Epithelial cell of proximal tubule (primary cell): ENCODE data around the gene RPP38. TPM values are rescaled to one million over a fixed set of nuclear protein-coding genes. Genes with fewer than 3 reads are reported as not detected.

Source experiments
- DNase-seq: peaks from one replicate; pipeline ENCODE4 v3.0.0-alpha.2; 2011; ENCODE audit warnings: low read depth
- H3K4me3 ChIP-seq: 2 replicates; pipeline ENCODE4 v1.5.1; 2011; ENCODE audit warnings: low read depth, mild to moderate bottlenecking, low read length
- CTCF ChIP-seq: conservative IDR thresholded peaks from 2 replicates; pipeline ENCODE4 v1.5.1; 2012; ENCODE audit warnings: low read depth, mild to moderate bottlenecking, low read length
- total RNA-seq: library from RNA; depleted of rRNA; stranded (reverse); fragments of >200 nt; gene quantifications from 2 replicates; pipeline ENCODE4 v1.2.3, GENCODE V29; 2015

The RPP38 gene
- total RNA-seq, 1 donor from 2014 or later, result 26.1 TPM

GRCh38 chr10:15146366-15146765 lies 49.2 kb downstream of the RPP38 start:
- TF ChIP-seq CTCF, result no peak
- no peak overlapping the region for H3K4me3 ChIP-seq
- no peak for DNase-seq

- TF ChIP-seq CTCF, result no peak
- no peak for DNase-seq
- H3K4me3 ChIP-seq, result no peak overlapping the region
Observed at GRCh38 chr10:15147594-15148392, 50.6 kb downstream of the RPP38 start.

GRCh38 chr10:15149042-15149771 lies 52.1 kb downstream of the RPP38 start:
- no peak for TF ChIP-seq CTCF
- no peak overlapping the region for H3K4me3 ChIP-seq
- no peak for DNase-seq

GRCh38 chr10:15150563-15150962 lies 53.4 kb downstream of the RPP38 start:
- TF ChIP-seq CTCF, result no peak
- no peak for DNase-seq
- no peak overlapping the region for H3K4me3 ChIP-seq

GRCh38 chr10:15152556-15152955 lies 55.4 kb downstream of the RPP38 start:
- no peak for DNase-seq
- no peak for TF ChIP-seq CTCF
- no peak overlapping the region for H3K4me3 ChIP-seq

Other genes with a start within 250 kb of the RPP38 start
- gene SUV39H2, start 218.5 kb upstream of the RPP38 start, total RNA-seq, result 16.5 and 26.8 TPM in 2 replicates
- gene DCLRE1C, start 143.3 kb upstream of the RPP38 start, total RNA-seq, result 5.4 and 8.2 TPM in 2 replicates
- not detected in 2 replicates for gene MEIG1, start 138.0 kb upstream of the RPP38 start, total RNA-seq
- 1.5 and 4.3 TPM in 2 replicates for gene OLAH, start 53.4 kb upstream of the RPP38 start, total RNA-seq
- gene ACBD7, start 8.6 kb upstream of the RPP38 start, total RNA-seq, result 1.2 and 1.6 TPM in 2 replicates
- gene NMT2, start 71.3 kb downstream of the RPP38 start, total RNA-seq, result 28.5 and 31.0 TPM in 2 replicates